Measurements from ENCODE around the gene CXCL1. TPM values are rescaled to one million over a fixed set of nuclear protein-coding genes. Genes with fewer than 3 reads are reported as not detected.

CXCL1 gene
- polyA plus RNA-seq, 1 experiment: 2.1 TPM

DNA sequence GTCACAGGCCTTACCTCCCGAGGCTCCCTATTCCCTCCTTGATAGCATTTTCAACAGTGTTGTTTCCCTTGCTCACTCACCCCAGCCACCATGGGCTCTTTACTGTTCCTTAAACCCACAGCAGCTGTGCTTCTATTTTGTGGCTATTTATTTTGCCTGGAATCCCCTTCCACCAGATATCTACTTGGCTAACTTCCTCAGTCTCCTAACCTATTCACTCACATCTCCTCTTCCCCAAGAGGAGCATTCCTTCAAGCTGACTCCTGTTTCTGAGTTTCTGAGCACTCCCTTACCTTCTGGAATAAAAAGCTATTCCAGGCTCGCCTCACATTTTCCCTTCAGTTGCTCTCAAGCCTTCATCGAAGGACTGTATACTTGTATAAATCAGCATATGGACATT, 50.5 kb downstream of the CXCL1 start:
- H3K27ac ChIP-seq (ENCODE audit: low read depth, low read length): no peak overlapping the region
- no peak for DNase-seq (ENCODE audit: low read depth, low spot score)
- H3K9me3 ChIP-seq (ENCODE audit: control insufficient read depth, insufficient read depth, low read length): no peaks in the 10 kb centered on the region
- ChIA-PET POLR2A (no interaction called here), CTCF (interaction anchor here (0.7 to 4.7 kb wide), 5 partner anchors 118 to 345 kb away, joined by 3 to 17 read pairs (median 7); no protein-coding TSS in a partner anchor)
- TF ChIP-seq, protein P1, sequence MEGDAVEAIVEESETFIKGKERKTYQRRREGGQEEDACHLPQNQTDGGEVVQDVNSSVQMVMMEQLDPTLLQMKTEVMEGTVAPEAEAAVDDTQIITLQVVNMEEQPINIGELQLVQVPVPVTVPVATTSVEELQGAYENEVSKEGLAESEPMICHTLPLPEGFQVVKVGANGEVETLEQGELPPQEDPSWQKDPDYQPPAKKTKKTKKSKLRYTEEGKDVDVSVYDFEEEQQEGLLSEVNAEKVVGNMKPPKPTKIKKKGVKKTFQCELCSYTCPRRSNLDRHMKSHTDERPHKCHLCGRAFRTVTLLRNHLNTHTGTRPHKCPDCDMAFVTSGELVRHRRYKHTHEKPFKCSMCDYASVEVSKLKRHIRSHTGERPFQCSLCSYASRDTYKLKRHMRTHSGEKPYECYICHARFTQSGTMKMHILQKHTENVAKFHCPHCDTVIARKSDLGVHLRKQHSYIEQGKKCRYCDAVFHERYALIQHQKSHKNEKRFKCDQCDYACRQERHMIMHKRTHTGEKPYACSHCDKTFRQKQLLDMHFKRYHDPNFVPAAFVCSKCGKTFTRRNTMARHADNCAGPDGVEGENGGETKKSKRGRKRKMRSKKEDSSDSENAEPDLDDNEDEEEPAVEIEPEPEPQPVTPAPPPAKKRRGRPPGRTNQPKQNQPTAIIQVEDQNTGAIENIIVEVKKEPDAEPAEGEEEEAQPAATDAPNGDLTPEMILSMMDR (IDR thresholded peaks at IDR 0.05; ENCODE audit: low read depth, low read length): no peak
- no peaks in the 10 kb centered on the region for H3K27me3 ChIP-seq (ENCODE audit: control insufficient read depth, insufficient read depth, low read length)
- no peak overlapping the region for H3K4me3 ChIP-seq (ENCODE audit: low read depth, low read length)

Other genes with a start within 250 kb of the CXCL1 start
- gene RASSF6, start 249.0 kb upstream of the CXCL1 start, polyA plus RNA-seq (2011; rRNA removed): 0.06 and 0.07 TPM in 2 replicates
- 4.3 and 6.1 TPM in 2 replicates for gene CXCL8, start 128.8 kb upstream of the CXCL1 start, polyA plus RNA-seq (2011; rRNA removed)
- 0.43 and 0.57 TPM in 2 replicates for gene CXCL6, start 32.7 kb upstream of the CXCL1 start, polyA plus RNA-seq (2011; rRNA removed)
- gene PF4V1, start 16.1 kb upstream of the CXCL1 start, polyA plus RNA-seq (2011; rRNA removed): 0.20 and 0.83 TPM in 2 replicates
- gene PF4, start 112.6 kb downstream of the CXCL1 start, polyA plus RNA-seq (2011; rRNA removed): not detected in 2 replicates
- gene PPBP, start 118.8 kb downstream of the CXCL1 start, polyA plus RNA-seq (2011; rRNA removed): not detected in 2 replicates
- gene CXCL5, start 129.3 kb downstream of the CXCL1 start, polyA plus RNA-seq (2011; rRNA removed): 0.36 and 0.69 TPM in 2 replicates
- 0.43 and 0.74 TPM in 2 replicates for gene CXCL3, start 169.3 kb downstream of the CXCL1 start, polyA plus RNA-seq (2011; rRNA removed)
- gene CXCL2, start 229.8 kb downstream of the CXCL1 start, polyA plus RNA-seq (2011; rRNA removed): 0.69 and 0.84 TPM in 2 replicates

Measured in AG04450 (cell line).